Lung (tissue), 12 donors: Measurements from ENCODE around the gene CLTB. TPM values are rescaled to one million over a fixed set of nuclear protein-coding genes. Genes with fewer than 3 reads are reported as not detected.

Experiments
- ATAC-seq: fragments of 200-7000 bp; cut with Tn5 transposase; one replicate; pipeline ENCODE4 v1.9.1; 2020; ENCODE audit warnings: moderate number of reproducible peaks; ENCODE audit not compliant: insufficient read depth, low FRiP score
- DNase-seq, 3 donors: peaks; one replicate each; pipeline ENCODE4 v3.0.0-alpha.2; 2013 to 2017
- H3K27ac ChIP-seq, 2 donors: one replicate each; pipeline ENCODE4 v1.5.1; 2013; ENCODE audit warnings: mild to moderate bottlenecking in 2 of 2, moderate library complexity in 2 of 2, control low read depth in 1 of 2, inconsistent platforms in 1 of 2, low read depth in 1 of 2, low read length in 1 of 2
- H3K27me3 ChIP-seq, 3 donors: one replicate each; pipeline ENCODE4 v1.5.1; 2013; ENCODE audit warnings: low read length in 2 of 3; ENCODE audit not compliant: control insufficient read depth in 3 of 3, insufficient read depth in 3 of 3
- H3K36me3 ChIP-seq, 4 donors: one replicate each; pipeline ENCODE4 v1.5.1; 2013; ENCODE audit warnings: low read length in 4 of 4, mild to moderate bottlenecking in 1 of 4, moderate library complexity in 1 of 4; ENCODE audit not compliant: control insufficient read depth in 4 of 4, insufficient read depth in 4 of 4
- H3K4me1 ChIP-seq, 5 donors: one replicate each; pipeline ENCODE4 v1.5.1; 2013; ENCODE audit warnings: low read length in 5 of 5, mild to moderate bottlenecking in 2 of 5, moderate library complexity in 1 of 5; ENCODE audit not compliant: control insufficient read depth in 5 of 5, insufficient read depth in 5 of 5
- H3K4me3 ChIP-seq: one replicate; pipeline ENCODE4 v1.5.1; 2013; ENCODE audit warnings: mild to moderate bottlenecking, control low read depth, moderate library complexity
- H3K9ac ChIP-seq, 2 donors: one replicate each; pipeline ENCODE4 v1.5.1; 2013; ENCODE audit warnings: low read length in 2 of 2, control low read depth in 1 of 2; ENCODE audit not compliant: insufficient read depth in 1 of 2
- H3K9me3 ChIP-seq, 4 donors: one replicate each; pipeline ENCODE4 v1.5.1; 2013; ENCODE audit warnings: low read length in 3 of 4, mild to moderate bottlenecking in 1 of 4, moderate library complexity in 1 of 4; ENCODE audit not compliant: control insufficient read depth in 4 of 4, insufficient read depth in 3 of 4
- WGBS, 2 donors: extraction: QIAGEN DNeasy Blood & Tissue Kit; methylation state at CpG; one replicate each; pipeline ENCODE4 v1.1.7; 2013; 5-methylcytosine and 5-hydroxymethylcytosine counted together
- polyA plus RNA-seq, 2 donors: library from polyadenylated mRNA; stranded (reverse); fragments of 200-250 nt; gene quantifications; one replicate each; pipeline ENCODE4 v1.2.1, GENCODE V29; 2013
- total RNA-seq, 2 donors: library from RNA; depleted of rRNA in 1 of 2; stranded (reverse); fragments of >200 nt in 1 of 2; gene quantifications; one replicate each; pipeline ENCODE4 v1.2.1, GENCODE V29; 2014 to 2021
- TF ChIP-seq, protein P1 (sequence below): IDR thresholded peaks from 2 replicates; pipeline ENCODE4 v1.5.1; 2012; ENCODE audit warnings: mild to moderate bottlenecking; ENCODE audit errors: control extremely low read depth, extremely low read depth
- donor health status: control.
- donor health status: control.
- donor health status: Bipolar disorder and iron deficiency.
- donor health status: healthy.
- donor health status: DM: yes; HTN: yes; CAD: no.

The CLTB gene
- total and polyA plus RNA-seq, 4 donors, result 33.2 to 193 (median 112) TPM

GRCh38 chr5:176425791-176426190, 9.5 kb upstream of the CLTB start:
- no peak for ATAC-seq
- TF ChIP-seq, protein P1, sequence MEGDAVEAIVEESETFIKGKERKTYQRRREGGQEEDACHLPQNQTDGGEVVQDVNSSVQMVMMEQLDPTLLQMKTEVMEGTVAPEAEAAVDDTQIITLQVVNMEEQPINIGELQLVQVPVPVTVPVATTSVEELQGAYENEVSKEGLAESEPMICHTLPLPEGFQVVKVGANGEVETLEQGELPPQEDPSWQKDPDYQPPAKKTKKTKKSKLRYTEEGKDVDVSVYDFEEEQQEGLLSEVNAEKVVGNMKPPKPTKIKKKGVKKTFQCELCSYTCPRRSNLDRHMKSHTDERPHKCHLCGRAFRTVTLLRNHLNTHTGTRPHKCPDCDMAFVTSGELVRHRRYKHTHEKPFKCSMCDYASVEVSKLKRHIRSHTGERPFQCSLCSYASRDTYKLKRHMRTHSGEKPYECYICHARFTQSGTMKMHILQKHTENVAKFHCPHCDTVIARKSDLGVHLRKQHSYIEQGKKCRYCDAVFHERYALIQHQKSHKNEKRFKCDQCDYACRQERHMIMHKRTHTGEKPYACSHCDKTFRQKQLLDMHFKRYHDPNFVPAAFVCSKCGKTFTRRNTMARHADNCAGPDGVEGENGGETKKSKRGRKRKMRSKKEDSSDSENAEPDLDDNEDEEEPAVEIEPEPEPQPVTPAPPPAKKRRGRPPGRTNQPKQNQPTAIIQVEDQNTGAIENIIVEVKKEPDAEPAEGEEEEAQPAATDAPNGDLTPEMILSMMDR, result no peak
- 77 to 91% methylated on average over 1 of the region's 1 CpG for WGBS, 2 donors

GRCh38 chr5:176425138-176425537, 8.8 kb upstream of the CLTB start:
- no peaks in the 10 kb centered on the region for H3K27me3 ChIP-seq
- H3K9me3 ChIP-seq, result no peaks in the 10 kb centered on the region
- DNase-seq, result no peak
- no peak overlapping the region for H3K9ac ChIP-seq
- no peak overlapping the region for H3K27ac ChIP-seq
- no peak overlapping the region for H3K4me3 ChIP-seq
- WGBS, 2 donors, result 88 to 100% methylated on average over 1 of the region's 1 CpG
- ATAC-seq, result no peak
- TF ChIP-seq, protein P1, result no peak
- no peaks in the 10 kb centered on the region for H3K4me1 ChIP-seq
- no peaks in the 10 kb centered on the region for H3K36me3 ChIP-seq

More at GRCh38 chr5:176425791-176426190, 9.5 kb upstream of the CLTB start:
- H3K4me1 ChIP-seq, result no peaks in the 10 kb centered on the region
- no peak overlapping the region for H3K9ac ChIP-seq
- no peaks in the 10 kb centered on the region for H3K9me3 ChIP-seq
- no peak for DNase-seq
- no peaks in the 10 kb centered on the region for H3K27me3 ChIP-seq
- H3K4me3 ChIP-seq, result no peak overlapping the region
- H3K27ac ChIP-seq, result no peak overlapping the region
- H3K36me3 ChIP-seq, result no peaks in the 10 kb centered on the region

DNA sequence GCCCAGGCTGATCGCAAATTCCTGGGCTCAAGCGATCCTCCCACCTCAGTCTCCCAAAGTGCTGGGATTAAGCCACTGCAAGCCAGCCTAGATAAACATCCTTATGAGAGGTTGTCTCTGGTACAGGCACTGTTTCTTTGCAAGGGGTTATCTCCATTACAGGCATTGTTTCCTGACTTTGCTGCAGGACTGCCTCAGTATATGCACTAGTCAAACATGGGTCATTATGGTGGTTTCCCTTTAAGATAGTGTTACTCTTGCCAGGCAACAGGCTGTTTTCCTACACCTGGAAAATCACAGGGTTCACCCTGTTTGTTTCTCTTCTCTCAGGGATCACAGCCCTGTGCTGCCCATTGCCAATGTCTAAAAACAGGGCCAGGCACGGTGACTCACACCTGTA, 7.8 kb upstream of the CLTB start:
- H3K27ac ChIP-seq, result no peak overlapping the region
- TF ChIP-seq, protein P1, result no peak
- H3K4me1 ChIP-seq, result no peaks in the 10 kb centered on the region
- no peaks in the 10 kb centered on the region for H3K36me3 ChIP-seq
- DNase-seq (no peak), ATAC-seq (no peak)
- H3K4me3 ChIP-seq, result no peak overlapping the region
- WGBS, 2 donors, result 88 to 90% methylated on average over 3 of the region's 3 CpGs
- H3K9me3 ChIP-seq, result no peaks in the 10 kb centered on the region
- no peak overlapping the region for H3K9ac ChIP-seq
- no peaks in the 10 kb centered on the region for H3K27me3 ChIP-seq

DNA sequence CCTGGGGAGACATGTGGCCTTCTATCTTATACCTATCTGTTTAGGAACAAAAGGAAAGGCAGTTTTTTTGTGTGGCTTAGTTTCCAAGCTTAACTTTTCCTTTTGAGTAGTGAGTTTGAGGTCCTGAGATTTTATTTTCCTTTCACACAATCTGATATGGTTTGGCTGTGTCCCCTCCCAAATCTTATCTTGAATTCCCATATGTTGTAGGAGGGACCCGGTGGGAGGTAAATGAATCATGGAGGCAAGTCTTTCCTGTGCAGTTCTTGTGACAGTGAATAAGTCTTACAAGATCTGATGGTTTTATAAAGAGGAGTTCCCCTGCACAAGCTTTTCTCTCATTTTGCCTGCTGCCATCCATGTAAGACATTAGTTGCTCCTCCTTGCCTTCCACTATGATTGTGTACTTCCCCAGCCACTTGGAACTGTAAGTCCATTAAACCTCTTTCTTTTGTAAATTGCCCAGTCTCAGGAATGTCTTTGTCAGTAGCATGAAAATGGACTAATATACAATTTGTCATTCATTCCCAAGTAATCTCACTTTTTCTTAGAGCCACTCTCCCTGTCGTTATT, 4.7 kb upstream of the CLTB start:
- WGBS, 2 donors, result 59 to 65% methylated on average over 2 of the region's 2 CpGs
- TF ChIP-seq, protein P1, result no peak
- DNase-seq, result no peak
- H3K4me3 ChIP-seq, result no peak overlapping the region
- no peak overlapping the region for H3K9ac ChIP-seq
- H3K36me3 ChIP-seq, result no peaks in the 10 kb centered on the region
- no peak overlapping the region for H3K27ac ChIP-seq
- peaks cover 0 to 7% (median 0%) of the 10 kb centered on the region in 5 donors for H3K4me1 ChIP-seq
- ATAC-seq, result no peak
- no peaks in the 10 kb centered on the region for H3K27me3 ChIP-seq
- no peaks in the 10 kb centered on the region for H3K9me3 ChIP-seq
